T1000 (cell line): Measurements from ENCODE around the gene SLC51B.
"Not testable (repeated sequence)": the region's sequence is repeated elsewhere in the genome, so short reads cannot be mapped to it uniquely, and the experiment has no call there.

Experiments
- DNase-seq: peaks from one replicate; lab custom pipeline; 2025; ENCODE audit warnings: mixed read lengths; lab: John Stamatoyannopoulos, UW

The SLC51B gene

DNA sequence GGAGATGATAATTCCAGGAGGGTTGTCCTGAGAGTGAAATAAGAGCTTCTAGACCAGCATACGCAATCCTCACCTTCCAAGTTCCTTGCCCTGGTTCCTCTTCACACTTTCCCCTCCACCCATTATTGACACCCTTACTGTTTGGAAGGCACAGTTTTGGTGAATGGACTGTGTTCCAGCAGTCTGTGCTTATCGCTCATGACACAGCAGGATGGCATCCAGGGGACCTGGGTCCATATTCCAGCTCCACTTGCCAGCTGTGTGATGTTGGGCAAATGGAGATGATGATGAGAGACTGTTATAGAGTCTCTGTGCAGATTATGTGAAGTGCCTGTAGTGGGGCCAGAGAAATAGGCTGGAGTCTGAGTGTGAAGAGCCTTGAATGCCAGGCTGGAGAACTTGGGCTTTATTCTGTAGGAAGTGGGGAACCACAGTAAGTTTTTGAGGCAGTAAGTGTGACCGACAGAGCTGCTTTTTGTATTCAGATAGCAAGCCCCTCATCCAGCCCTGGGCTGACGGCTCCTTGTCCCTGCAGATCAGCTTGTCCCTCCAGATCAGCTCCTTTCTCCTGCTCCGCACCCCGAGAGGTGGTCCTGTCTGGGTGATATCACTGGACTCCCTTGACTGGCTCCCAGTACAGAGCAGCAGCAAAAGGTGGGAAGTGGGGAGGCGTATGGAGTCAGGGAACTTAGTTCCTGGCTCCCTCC lies 39.5 kb downstream of the SLC51B start:
- DNase-seq = no peak

DNA sequence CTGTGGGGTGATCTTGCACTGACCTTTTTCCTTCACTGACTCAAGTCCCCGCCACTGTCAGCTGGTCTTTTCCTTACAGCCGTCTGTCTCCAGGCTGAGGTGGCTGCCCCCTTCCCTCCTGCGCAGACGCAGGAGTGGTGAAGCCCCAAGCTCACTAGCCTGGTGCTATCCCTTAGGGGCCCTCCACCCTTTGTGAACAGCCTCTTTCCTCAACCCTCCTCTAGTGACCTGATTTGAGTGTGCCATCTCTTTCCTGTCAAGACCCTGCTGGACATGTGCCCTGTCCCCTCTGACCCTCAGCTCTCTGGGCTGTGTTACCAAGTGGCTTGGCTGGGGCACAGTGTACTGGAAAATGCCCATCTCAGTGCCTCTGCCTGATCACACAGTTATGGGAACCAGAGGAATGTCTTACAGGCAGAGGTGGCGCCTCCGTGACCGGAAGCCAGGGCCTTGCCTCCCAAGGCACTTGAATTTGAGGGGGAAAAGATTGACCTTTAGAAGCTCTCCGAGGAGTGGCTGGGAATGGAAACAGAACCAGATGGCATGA lies 40.1 kb downstream of the SLC51B start:
- DNase-seq = no peak

DNA sequence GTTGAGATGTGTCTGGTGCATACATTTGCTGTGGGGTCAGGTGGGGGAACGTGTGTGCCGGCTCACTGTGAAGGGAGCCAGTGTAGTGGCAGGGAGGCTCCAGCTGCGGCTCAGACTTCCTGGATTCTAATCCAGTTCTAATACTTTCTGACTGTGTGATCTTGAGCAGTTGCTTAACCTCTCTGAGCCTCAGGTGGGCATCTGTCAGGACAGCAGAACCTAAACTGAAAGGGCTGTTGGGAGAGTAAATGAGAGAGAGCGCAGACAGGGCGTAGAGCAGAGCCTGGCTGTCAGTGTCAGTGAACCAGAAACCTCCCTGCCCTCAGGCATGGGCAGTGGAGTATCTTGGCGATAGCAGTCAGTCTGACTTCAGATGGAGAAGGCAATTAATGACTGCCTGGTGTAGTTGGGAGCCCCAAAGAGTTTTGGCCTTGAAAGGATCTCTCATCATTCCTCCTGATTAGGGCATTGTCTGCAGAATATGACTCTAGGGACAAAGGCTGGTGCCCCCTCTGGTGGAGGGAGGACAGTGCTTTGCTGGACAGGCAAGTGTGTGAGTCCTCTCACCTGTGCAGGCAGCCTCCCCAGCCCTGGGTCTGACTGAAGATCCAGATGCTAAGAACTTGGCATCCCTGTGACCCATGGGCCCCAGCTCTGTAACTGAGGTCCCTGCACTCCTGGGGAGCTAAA lies 40.9 kb downstream of the SLC51B start:
- DNase-seq = no peak

DNA sequence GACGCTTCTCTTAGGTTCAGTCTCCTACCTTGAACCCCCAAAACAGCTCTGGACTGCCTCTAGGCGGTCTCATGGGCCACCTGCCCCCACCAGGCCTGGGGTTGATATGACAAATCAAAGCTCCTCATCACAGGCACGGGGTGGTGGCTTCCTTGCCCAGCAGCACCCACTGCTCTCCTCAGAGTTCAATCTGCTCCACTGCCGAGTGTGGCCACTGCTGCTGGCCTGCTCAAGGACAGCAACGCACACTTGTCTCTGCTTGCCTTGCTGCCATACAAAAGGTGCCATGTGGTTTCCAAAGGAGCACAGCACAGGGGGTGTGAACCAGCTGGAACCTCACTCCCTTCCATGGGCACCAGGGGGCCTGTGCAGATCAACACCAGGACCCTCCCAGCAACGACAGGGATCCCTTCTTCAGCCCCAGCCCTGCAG lies 41.5 kb downstream of the SLC51B start:
- no peak for DNase-seq

DNA sequence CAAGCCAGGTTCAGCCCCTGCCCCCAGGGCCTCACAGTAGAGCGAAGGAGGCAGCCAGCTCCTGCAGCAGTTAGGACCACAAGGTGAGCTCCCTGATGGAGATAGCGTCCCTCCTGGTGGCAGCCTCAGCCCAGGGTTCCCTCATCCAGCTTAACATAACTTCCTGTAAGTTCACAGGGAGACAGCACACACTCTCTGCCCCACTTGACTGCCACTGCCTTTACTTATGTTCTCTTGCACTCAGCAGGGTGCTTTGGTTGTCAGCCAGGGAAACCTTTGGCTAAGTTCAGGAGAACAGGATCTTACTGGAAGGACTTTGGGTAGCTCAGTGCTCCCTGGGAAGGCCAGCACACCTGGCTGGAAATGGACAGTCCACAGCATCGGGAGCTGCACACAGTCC lies 42.2 kb downstream of the SLC51B start:
- no peak for DNase-seq

DNA sequence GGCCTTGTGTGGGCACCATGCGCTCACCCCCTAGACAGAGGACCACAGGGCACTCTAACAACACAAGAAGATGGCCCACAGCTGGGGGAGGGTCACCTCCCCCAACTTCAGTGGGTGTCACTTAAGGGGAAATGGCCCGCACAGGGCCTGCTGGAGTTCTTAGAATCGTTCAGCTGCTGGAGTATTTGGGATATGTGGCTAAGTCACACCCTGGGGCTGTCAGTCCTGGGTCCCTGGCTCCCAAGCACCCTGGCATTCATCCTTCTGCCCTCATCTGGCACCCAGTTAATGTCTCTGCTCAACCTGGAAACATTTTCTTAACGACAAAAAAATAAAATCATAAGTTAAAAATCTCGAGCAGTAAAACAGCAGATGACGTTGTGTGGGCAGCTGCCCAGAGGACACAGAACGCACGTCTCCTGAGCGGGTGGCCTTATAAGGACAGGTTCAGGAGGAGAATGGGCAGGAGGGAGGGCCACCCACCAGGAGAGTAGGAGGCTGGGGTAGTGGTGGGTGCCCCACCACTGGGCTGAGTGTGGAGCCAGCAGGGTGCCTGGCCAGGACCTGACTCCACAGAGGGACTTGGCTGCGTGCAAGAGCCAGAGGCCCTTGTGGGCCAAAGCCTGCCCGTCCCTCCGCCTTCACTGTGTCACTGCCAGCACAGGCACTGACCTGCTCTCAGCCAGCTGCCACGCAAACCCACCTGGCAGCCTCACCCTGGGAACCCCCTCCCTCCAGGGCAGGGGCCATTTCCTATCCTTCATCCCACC lies 42.9 kb downstream of the SLC51B start:
- no peak for DNase-seq

DNA sequence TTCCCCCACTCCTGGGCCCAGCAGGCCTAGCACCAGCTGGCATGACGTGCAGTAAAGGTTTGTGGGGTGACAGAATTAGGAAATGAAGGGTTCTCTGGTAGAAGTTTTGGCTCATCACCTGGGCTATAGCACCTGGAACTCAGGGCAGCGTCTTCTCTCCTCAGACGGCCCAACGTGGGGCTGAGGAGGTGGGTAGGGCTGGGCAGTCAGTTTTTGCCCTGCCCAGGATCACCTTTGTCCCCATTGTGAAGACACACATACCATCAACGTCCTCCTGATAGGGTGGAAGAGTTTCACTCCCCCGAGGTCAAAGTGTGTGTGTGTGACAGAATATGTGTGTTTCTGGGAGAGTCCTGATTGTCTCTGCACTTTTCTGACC lies 43.4 kb downstream of the SLC51B start:
- no peak for DNase-seq

DNA sequence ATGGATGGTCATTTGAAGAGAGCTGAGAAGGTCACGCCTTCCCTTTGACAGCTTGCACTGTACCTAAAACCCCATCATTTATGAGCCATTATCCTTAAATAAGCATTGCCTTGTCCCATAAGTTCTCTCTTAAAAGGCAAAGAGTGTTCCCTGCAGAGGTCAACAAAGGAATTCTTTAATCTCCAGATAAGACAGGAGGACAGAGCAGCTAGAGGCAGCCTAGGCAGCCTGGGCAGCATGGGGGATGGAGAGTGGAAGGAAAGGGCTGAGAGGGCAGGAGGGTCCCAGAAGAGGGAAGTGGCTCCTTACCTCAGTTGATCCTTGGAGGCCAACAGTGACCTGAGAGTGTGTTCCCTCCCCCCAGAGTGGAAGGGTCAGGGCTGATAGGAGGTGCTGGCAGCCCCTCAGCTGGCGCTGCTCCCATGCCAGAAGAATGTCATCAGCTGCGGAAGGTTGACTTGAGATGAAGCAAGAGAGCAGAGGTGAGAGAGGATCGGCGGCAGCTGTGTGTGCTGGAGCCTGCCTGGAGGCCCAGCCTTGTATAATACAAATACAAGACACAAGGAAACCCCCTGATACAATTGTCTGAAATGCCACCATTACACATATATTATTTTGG lies 44.1 kb downstream of the SLC51B start:
- DNase-seq = no peak

DNA sequence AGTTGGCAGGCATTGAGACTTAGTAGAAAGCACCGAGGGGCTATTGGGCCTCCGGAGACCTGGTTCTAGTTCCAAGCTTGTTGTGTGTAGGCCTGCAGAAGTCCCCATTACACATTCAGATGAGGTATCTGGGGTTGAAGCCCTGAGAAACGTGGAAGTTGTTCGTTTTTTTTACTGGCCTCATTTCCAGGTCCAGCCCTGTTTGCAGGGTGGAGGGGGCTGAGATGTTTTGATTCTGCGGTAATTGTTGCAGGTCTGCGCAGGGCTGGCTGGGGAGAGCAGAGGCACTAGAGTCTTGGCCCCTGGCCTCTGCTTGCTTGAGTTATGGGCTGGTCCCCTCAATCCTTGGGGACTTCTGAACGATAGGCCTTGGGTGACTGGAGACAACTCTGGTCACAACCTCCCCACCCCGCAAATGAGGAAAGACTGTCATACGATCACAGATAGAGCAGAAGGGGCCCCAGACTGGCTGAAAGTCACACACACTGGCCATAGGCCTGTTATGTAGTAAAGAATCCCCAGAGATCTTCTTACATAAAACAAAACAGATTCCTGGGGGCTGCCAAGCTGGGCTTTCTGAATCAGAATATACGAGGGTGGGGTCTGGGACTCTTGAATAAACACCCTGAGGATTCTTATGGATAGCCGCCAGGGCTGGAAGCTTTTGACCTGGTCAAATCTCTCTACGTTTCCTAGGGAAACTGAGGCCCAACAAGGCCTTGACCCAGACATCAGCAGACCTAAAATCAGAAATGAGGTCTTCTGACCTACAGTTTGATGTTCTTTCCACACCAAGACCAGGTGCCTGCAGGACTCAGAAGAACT lies 47.0 kb downstream of the SLC51B start:
- no peak for DNase-seq

DNA sequence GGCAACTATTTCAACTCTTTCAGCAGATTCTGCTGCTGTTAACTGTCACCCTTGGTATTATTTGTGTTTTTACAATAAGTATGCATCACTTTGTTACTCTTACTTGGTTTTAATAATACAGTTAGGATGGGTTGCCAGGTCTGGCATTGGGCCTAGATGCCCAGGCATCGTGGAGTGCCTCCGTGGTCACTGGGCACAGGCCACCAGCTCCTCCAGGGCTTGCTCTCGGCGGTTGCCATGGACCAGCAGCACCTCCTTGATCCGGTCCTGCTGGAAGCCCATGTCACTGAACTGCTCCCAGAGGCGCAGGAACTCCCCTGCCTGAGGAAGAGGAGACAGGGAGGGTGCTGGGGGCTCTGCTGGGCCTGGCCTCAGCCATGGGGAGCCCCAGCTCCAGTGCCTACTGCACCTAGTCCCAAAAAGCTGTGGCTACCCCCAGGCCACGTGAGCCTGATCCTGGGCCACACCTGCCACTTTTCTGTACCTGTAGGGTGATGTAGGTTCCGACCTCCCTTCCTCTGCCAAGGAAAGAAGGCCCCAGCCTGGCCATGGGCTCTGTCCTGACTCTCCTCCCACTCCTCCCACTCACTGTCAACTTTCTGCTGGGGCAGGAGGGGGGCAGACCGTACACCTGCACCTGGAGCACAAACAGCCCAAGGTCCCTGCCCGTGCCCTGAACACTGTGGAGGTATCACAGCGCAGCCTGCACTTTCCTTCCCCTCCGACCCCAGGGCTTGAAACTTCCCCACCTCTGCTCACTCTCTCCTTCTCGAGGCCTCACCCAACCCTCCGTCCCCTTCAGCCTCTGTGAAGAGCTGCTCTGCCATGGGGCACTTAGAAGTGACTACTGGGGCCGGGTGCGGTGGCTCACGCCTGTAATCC lies 48.0 kb downstream of the SLC51B start:
- DNase-seq = no peak

DNA sequence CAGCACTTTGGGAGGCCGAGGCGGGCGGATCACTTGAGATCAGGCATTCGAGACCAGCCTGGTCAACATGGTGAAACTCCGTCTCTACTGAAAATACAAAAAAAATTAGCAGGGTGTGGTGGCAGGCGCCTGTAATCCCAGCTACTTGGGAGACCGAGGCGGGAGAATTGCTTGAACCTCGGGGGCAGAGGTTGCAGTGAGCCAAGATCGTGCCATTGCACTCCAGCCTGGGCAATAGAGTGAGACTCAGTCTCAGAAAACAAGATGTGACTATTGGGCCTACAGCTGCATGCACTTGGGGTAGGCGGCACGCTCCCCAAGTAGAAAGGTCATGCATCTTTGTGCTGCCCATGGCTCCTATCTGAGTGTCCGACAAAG lies 48.6 kb downstream of the SLC51B start:
- DNase-seq = not testable (repeated sequence)

DNA sequence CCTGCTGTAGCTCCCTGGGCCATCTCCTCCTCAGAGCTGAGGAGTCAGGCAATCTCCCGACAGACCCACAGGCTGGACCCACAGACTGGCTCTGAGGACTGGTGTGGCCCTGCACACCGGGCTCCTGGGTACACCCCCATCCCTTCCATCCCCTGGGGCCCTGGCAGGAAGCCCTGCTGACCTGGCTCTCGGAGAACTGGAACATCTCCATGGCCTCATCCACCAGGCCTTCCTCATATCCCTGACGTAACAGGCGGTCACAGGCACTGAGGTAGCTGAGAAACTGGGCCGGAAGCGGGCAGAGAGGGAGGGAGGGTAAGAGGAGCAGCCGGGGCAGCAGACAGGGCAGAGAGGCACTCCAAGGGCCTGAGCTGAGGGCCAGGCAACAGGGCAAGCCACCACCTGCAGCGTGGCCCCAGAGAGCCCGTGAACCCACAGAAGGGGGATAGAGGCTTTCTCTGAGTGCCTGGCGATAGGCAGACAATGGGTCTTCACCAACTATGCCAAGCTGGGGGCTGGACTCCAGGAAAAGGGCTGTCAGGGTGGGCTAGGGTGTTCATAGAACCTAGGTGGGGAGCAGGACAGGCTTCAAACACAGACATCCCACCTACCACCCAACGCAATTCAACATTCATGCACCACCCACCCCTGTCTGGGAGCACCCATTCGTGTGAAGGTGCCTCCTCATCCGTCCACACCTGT lies 49.3 kb downstream of the SLC51B start:
- DNase-seq = no peak

DNA sequence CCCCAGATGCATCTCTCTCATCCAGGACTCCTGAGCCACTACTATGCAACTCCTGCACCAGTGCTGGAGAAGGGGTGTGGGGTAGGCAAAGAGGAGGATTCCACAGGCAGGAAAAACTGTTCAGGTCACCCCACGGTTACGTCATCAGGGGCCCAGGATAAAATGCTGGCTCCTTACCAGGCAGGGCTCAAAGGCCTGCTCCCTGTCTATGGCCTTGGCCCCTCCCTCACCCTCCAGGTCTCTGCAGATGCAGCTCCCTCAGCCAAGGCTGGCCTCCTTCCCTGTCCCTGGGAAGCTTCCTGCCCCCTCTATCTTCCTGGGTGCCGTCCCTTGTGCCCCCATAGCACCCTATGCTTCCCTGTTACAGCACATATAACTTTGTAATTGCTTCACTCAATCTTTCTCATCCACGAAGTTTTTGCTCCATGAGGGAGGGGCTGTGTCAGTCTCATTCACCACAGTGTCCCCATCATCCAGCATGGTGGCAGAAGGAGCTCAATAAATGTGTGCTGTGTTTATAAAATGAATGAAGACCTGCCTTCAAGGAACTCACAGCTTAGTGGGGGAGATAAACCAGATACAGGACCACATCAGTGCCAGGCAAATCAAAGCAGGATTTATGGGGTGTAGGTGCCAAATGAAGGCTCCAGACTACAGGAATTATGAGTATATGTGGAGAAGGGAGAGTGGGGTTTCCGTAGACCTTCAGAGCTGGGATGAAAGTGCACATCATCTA lies 50.0 kb downstream of the SLC51B start:
- DNase-seq = no peak

DNA sequence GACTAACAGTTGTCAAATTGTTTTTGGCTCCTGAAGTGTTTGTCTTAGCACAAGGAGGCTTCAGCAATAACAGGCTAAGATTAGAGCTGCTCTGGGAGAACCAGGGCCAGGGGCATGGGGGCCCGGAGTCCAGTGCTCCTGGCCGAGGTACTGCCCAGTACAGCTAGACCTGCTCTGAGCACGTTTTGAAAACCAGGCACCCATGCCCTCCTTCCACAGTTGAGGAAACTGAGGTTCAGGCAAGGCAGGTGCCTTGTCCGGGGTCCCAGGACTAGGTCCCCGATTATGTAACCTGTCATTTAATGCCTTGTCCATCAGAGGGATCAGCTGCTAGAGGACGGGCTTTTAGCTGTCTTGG lies 50.5 kb downstream of the SLC51B start:
- no peak for DNase-seq

DNA sequence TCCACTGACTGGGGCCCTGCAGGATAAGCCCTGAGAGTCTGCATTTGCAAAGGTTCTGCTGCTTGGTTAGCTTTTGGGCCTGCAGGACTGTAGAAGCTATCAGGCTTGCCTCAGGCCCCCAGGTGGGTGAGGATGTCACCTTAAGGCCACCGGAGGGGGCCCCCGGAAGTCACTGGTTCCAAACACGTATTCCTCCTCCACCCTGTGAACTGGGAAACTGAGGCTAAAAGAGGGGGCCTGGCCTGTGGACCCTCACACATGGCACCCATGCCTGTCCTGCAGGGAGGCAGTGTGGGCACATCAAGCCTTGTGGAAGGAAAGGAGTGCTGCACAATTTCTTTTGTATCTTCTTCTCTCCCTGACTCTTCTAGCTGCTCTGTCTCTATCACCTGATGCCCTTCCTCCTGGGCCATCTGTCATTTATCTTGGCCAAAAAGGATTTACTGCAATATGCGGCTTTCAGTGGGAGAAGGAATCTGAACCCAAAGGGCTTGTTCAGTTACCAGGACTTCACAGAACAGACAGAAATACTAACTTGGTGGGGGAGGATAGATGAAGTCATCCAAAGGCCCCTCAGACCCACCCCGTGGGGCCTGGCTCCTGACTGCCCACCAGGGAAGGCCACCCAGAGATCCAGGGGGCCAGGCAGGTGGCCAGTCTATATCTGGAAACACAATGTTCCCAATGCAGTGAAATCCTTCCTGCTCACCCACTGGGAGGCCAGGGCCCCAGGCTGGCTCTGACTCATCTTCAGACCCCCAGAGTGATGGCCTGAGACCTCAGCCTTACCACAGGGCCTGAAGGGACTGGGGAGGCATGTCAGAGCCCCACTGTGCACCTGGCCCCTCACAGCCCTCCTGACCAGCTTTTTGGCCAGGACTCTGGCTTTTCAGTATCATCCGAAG lies 51.5 kb downstream of the SLC51B start:
- no peak for DNase-seq

DNA sequence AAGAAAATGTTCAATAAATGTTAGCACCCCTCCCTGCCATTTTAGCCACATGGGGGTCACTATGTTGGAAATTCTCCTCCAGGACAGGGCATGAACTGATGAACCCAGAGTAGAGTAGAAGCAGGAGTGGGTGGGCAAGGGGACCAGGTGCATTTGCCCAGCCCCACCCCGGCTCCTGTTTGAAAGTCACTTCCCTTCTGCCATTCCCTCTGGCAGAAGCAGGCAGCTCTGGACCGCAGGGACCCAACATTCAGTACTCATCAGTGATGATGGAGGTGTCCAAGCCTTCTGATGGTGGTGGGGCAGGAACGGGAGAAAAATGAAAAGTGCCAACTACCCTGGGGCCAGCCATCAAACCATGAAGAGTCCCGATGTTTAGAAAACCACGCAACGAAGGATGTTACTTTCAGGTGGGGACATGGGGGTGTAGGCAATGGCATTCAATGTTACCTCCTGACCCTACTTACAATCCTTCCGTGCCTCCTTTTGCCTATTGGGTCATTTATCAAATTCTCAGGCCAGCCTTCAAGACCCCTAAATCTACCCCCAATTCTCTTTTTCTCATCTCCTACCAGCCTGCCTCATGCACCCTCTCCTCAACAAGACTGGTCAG lies 52.6 kb downstream of the SLC51B start:
- no peak for DNase-seq

DNA sequence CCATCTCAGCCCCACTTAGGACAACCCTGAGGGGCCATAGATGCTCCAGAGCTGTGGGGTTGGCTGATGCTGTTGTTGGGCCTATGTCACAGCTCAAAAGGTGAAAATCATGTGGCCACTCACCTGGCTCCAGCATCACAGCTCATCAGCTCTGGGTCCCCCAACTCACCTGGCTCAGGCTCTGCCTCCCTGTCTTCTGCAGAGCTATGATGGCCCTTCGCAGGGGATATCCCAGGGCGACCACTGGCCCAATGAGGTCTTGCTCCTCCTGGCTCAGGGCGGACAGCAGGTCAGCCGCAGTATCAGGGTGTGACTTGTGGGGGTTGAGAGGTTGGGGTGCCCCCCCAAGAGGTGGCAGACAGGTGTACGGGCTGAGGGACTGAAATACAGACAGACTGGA lies 54.1 kb downstream of the SLC51B start:
- no peak for DNase-seq

DNA sequence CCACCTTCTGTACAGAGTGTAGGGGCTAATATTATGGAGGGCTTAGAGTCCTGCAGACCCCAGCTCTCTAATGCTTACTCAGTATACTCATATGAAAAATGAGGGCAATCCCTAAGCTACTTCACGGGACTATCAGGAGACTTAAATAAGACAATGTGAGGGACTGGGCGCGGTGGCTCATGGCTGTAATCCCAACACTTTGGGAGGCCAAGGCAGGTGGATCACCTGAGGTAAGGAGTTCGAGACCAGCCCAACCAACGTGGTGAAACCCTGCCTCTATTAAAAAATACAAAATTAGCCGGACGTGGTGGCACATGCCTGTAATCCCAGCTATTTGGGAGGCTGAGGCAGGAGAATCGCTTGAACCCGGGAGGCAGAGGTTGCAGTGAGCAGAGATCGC lies 54.6 kb downstream of the SLC51B start:
- DNase-seq = not testable (repeated sequence)
